H1 (cell line): Measurements from ENCODE around the gene PSMB5. TPM values are rescaled to one million over a fixed set of nuclear protein-coding genes. Genes with fewer than 3 reads are reported as not detected.

Experiments
- HDAC2 ChIP-seq, 2 experiments: fragments of 300-600 bp in 1 of 2; sonication (generic) in 1 of 2; IDR thresholded peaks; 2 replicates each; pipeline ENCODE4 v1.6.1; 2011 to 2012; ENCODE audit warnings: low read depth in 2 of 2, low read length in 2 of 2, mild to moderate bottlenecking in 2 of 2, moderate library complexity in 2 of 2, borderline replicate concordance in 1 of 2, inconsistent platforms in 1 of 2
- polyA plus RNA-seq, 7 experiments: library from polyadenylated mRNA; depleted of rRNA in 3 of 7; stranded (reverse) in 5 of 7; unstranded in 2 of 7; fragments of >200 nt in 5 of 7; fragments of 200-250 nt in 2 of 7; gene quantifications; 1 replicate in 5 of 7; 2 replicates in 1 of 7; 4 replicates in 1 of 7; pipeline versions ENCODE4 v1.2.1 to v1.2.3, GENCODE V29; 2011 to 2013; ENCODE audit warnings: missing spikeins in 2 of 7, mixed read lengths in 2 of 7
- total RNA-seq: library from RNA; stranded (reverse); fragmentation: NEBNext Ultra II Directional; extraction: Animal tissue kit (Norgen Biotek cat#: 25700); gene quantifications from 2 replicates; pipeline ENCODE4 v1.2.1, GENCODE V29; 2021

The PSMB5 gene
- total and polyA plus RNA-seq, 2 of the 8 experiments (the other 6 are each of a cell fraction or from before 2014, with no cell fraction given): 254 to 510 TPM

DNA sequence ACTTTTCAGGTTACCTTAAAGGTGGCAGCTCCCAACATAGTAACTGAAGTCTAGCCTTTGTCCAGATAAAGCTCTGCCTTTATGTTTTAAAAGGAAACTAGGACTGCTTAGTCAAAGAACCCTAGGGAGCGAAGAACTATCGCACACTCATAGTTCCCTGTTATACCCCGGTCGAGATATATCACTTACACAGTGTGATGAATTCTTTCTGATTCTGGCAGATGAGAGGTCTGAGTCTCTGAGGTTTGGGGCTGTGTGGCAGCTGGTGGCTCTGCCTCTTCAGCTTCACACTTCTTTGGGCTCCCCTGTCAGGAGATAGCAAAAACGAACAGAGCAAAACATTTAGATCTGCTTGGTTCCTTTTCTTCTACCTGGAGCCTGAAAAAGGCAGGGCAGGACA is 43.3 kb upstream of the PSMB5 start (continued):
- TF ChIP-seq HDAC2 (IDR thresholded peaks at IDR 0.05; ENCODE audit: borderline replicate concordance in 1 of 2, low read depth in 2 of 2, low read length in 2 of 2): no peak
